SW 1271 (cell line): ENCODE measurements around the gene MARVELD2.
"Not testable (repeated sequence)": the region's sequence is repeated elsewhere in the genome, so short reads cannot be mapped to it uniquely, and the experiment has no call there.

ENCODE experiments used
- DNase-seq, 2 experiments: peaks; one replicate each; lab custom pipeline; 2025; lab: John Stamatoyannopoulos, UW

Gene MARVELD2

GRCh38 chr5:69414885-69415583 lies at the start of gene MARVELD2:
Gene MARVELD2 (plus strand): TSS chr5:69415116. CDS start chr5:69419386, 4,270 bp downstream.
- peak in 1 of 2 experiments; percentile 26 for DNase-seq

GRCh38 chr5:69367697-69368279 lies 47.1 kb upstream of the MARVELD2 start:
- no peak for DNase-seq

GRCh38 chr5:69368458-69369339 lies 46.2 kb upstream of the MARVELD2 start:
- DNase-seq, result peak; percentile 49 to 70

GRCh38 chr5:69369340-69370121 lies 45.4 kb upstream of the MARVELD2 start, which contains the start of the genes AK6, RAD17 and TAF9:
Gene AK6 (minus strand): TSS chr5:69369520. CDS start chr5:69369490, 30 bp downstream.
Gene RAD17 (plus strand): TSS chr5:69369818. CDS start chr5:69372209, 2,391 bp downstream.
Gene TAF9 (minus strand): TSS chr5:69369520. CDS start chr5:69365737, 3,783 bp downstream.
- peak; percentile 81 to 97 for DNase-seq

- DNase-seq, result not testable (repeated sequence)
These were observed 44.6 kb upstream of the MARVELD2 start for GRCh38 chr5:69370335-69370734.

GRCh38 chr5:69372394-69372793 lies 42.5 kb upstream of the MARVELD2 start:
- DNase-seq, result no peak

DNA sequence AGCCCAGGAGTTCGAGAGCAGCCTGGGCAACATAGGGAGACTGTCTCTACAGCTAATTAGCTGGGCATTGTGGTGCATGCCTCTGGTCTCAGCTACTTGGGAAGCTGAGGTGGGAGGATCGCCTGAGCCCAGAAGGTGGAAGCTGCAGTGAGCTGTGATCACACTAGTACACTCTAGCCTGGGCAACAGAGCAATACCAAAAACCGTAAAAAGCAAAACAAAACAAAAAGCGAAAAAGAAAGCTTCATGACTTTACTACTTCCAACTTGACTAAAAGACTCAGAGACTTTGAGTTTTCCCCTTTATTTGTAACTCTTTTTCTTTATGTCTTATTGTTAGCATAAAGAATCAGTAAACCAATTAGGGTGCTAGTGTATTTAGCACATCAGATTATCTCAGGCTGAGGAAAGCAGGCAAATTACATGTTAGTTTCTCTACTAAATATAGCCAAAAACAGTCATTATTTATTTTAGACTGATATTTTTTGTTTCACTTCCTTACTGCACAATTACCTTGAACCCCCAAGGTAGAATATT lies 39.9 kb upstream of the MARVELD2 start:
- no peak for DNase-seq

- DNase-seq, result no peak
These were observed 36.5 kb upstream of the MARVELD2 start for GRCh38 chr5:69378376-69378775.

- DNase-seq, result no peak
These were observed 10.1 kb upstream of the MARVELD2 start for GRCh38 chr5:69404659-69405330.

DNA sequence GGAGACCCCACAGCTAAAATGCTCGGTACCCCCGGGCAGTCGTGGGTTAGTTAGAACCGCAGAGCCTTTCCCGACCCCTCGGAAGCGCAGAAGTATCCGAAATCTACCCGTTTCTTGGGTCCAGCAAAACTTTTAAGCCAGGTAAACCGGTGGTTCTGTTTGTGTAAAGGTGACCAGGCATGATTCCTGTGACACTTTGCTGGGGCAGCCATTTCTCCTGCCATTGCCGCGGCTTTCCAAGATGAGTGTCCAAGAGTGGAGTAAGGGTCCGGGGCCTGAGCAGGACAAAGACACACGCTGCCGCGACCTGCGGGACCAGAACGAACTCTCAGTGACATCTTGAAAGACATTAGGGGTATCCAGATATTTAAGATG lies 655 bp downstream of the MARVELD2 start:
- no peak for DNase-seq

- no peak for DNase-seq
These were observed 1.3 kb downstream of the MARVELD2 start for GRCh38 chr5:69416180-69416579.

GRCh38 chr5:69416699-69417098 lies 1.8 kb downstream of the MARVELD2 start:
- no peak for DNase-seq

- DNase-seq, result no peak
These were observed 3.6 kb downstream of the MARVELD2 start for GRCh38 chr5:69418554-69418953.

DNA sequence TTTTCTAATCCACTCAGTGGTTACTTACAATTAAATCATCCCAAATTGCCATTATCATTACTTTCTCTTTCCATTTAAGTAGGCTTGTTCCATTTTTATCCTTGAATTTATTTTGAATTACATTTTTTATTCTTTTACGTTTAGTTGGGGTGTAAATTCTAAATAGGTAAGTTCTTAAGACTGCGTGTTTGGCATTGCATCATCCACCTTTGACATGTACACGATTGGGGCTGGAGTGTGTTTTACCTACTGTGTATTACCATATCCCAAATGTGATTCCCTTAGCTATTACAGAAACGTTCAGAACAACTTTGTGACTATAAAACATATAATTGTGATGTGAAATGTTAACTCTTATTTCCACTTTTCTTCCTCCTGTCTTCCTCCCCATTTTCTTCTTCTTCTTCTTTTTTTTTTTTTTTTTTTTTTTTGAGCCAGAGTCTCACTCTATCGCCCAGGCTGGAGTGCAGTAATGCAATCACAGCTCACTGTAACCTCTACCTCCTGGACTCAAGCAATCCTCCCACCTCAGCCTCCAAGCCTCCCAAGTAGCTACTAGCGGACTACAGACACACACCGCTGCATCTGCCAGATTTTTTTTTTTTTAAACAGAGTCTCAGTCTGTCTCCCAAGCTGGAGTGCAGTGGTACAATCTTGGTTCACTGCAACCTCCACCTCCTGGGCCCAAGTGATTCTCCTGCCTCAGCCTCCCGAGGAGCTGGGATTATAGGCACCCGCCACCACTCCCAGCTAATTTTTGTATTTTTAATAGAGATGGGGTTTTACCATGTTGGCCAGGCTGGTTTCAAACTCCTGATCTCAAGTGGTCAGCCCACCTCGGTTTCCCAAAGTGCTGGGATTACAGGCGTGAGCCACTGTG lies 16.7 kb downstream of the MARVELD2 start:
- DNase-seq, result no peak

DNA sequence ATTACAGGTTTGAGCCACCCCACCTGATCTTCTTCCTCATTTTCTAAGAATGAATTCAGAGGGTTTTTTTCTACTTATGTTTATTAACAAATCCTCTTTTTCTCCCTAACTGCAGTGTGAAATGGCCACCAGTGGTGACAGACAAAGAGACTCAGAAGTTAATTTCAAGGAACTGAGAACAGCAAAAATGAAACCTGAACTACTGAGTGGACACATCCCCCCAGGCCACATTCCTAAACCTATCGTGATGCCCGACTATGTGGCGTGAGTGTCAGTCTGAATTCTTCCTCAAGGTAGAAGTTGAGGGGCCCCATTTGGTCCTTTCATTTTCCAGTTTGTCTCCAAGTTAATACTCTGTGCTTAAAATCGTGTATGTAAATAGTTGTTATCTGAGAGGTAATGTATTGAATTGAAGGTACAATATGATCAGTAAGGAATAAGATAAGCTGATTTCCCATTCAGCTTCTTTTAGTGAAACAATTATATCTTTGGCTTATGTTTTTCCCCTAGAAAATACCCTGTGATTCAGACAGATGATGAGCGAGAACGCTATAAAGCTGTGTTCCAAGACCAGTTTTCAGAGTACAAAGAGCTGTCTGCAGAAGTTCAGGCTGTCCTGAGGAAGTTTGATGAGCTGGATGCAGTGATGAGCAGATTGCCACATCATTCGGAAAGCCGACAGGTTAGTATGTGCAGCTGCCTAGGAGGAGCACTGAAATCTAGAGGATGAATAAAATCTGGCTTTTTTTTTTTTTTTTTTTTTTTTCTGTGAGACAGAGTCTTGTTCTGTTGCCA lies 17.7 kb downstream of the MARVELD2 start:
- DNase-seq, result no peak

DNA sequence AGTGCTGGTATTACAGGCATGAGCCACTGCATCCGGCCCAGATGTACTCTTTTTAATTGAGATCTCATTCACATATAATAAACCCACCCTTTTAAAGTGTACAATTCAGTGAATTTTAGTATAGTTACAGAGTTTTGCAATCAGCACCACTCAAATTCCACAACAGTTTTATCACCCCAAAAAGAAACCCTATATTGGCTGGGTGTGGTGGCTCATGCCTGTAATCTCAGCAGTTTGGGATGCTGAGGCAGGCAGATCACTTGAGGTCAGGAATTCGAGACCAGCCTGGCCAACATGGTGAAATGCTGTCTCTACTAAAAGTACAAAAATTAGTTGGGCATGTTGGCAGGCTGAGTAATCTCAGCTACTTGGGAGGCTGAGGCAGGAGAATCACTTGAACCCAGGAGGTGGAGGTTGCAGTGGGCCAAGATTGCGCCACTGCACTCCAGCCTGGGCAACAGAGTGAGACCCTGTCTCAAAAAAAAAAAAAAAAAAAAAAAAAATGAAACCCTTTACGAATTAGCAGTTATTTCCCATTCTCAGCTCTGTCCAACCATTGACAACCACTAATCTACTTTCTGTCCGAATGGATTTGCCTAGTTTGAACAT lies 20.5 kb downstream of the MARVELD2 start:
- not testable (repeated sequence) for DNase-seq

- no peak for DNase-seq
These were observed 29.3 kb downstream of the MARVELD2 start for GRCh38 chr5:69444127-69444754.

- DNase-seq, result no peak
These were observed 34.6 kb downstream of the MARVELD2 start for GRCh38 chr5:69449511-69449910.
